ENCODE results near the gene CASS4.

DNA sequence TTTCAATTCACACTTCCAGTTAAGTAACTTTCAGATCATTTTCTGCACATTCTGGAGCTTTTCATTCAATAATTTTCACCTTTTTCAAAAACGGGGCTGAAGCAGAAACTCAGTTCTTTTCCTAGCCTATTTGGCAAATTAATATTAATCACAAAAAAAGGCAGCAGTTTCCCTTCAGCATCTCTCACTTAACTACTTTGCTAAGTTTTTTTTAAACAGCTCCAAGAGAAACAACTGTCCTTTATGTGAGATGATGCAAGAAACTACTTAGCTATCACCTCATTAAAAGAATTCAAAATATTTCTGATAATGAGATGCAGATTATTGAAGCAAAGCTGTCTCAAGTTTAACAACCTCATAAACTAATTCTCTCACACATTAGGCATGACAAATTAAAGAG, 11.8 kb downstream of the CASS4 start:
- no peak for TF ChIP-seq CTCF (IDR thresholded peaks at IDR 0.05)
- no peak for TF ChIP-seq POLR2AphosphoS5 (IDR thresholded peaks at IDR 0.05; ENCODE audit: insufficient read depth in 1 of 2, low read depth in 1 of 2)
- TF ChIP-seq POLR2A (IDR thresholded peaks at IDR 0.05), result no peak
